Urothelium cell line (cell line): ENCODE measurements around the gene AVL9.
A peak's percentile ranks its signal among the peaks of the same experiment; 100 is the strongest.
"Not testable (repeated sequence)": the region's sequence is repeated elsewhere in the genome, so short reads cannot be mapped to it uniquely, and the experiment has no call there.

ENCODE experiments used
- DNase-seq: peaks from one replicate; pipeline ENCODE4 v3.0.0; 2011; ENCODE audit warnings: low spot score, mixed read lengths
- FAIRE-seq: peaks from 2 replicates; lab custom pipeline; 2011; peaks lifted over from hg19 to GRCh38; lab: Jason Lieb, UNC

The AVL9 gene

GRCh38 chr7:32494946-32495297 is 367 bp upstream of the AVL9 start:
- DNase-seq (no peak), FAIRE-seq (no peak)

- no peak for DNase-seq
- FAIRE-seq = no peak
Measured at GRCh38 chr7:32496052-32496813, 944 bp downstream of the AVL9 start.

GRCh38 chr7:32499755-32500154 is 4.5 kb downstream of the AVL9 start:
- FAIRE-seq, DNase-seq: not testable (repeated sequence)

GRCh38 chr7:32500216-32500615 is 4.9 kb downstream of the AVL9 start:
- not testable (repeated sequence) for DNase-seq, FAIRE-seq

- no peak for FAIRE-seq
- DNase-seq = no peak
Measured at GRCh38 chr7:32500922-32501341, 5.6 kb downstream of the AVL9 start.

GRCh38 chr7:32501522-32501921 is 6.2 kb downstream of the AVL9 start:
- no peak for DNase-seq
- FAIRE-seq = no peak

GRCh38 chr7:32502728-32503127 is 7.4 kb downstream of the AVL9 start:
- FAIRE-seq = no peak
- no peak for DNase-seq

GRCh38 chr7:32506266-32507054 is 11.2 kb downstream of the AVL9 start:
- peak; percentile 76 for DNase-seq
- FAIRE-seq = peak; percentile 65

- no peak for FAIRE-seq
Measured at GRCh38 chr7:32507414-32507813, 12.1 kb downstream of the AVL9 start.

GRCh38 chr7:32511791-32512190 is 16.5 kb downstream of the AVL9 start:
- DNase-seq (no peak), FAIRE-seq (no peak)

More at GRCh38 chr7:32507414-32507813, 12.1 kb downstream of the AVL9 start:
- no peak for DNase-seq

GRCh38 chr7:32513210-32513609 is 17.9 kb downstream of the AVL9 start:
- no peak for DNase-seq
- FAIRE-seq = no peak

- DNase-seq (peak; percentile 18), FAIRE-seq (no peak)
Measured at GRCh38 chr7:32515890-32516550, 20.7 kb downstream of the AVL9 start.

- DNase-seq = peak; percentile 29
- no peak for FAIRE-seq
Measured at GRCh38 chr7:32516551-32517100, 21.3 kb downstream of the AVL9 start.

GRCh38 chr7:32518534-32519140 is 23.3 kb downstream of the AVL9 start:
- no peak for DNase-seq
- FAIRE-seq = no peak

- FAIRE-seq (no peak), DNase-seq (no peak)
Measured at GRCh38 chr7:32519763-32520162, 24.5 kb downstream of the AVL9 start.

- FAIRE-seq (no peak), DNase-seq (no peak)
Measured at GRCh38 chr7:32522746-32523530, 27.6 kb downstream of the AVL9 start.

- no peak for DNase-seq
- no peak for FAIRE-seq
Measured at GRCh38 chr7:32524631-32525030, 29.3 kb downstream of the AVL9 start.

GRCh38 chr7:32525839-32526238 is 30.6 kb downstream of the AVL9 start:
- FAIRE-seq (no peak), DNase-seq (no peak)

- DNase-seq = no peak
- no peak for FAIRE-seq
Measured at GRCh38 chr7:32531402-32531801, 36.1 kb downstream of the AVL9 start.

- DNase-seq = no peak
- FAIRE-seq = no peak
Measured at GRCh38 chr7:32532086-32532485, 36.8 kb downstream of the AVL9 start.
